Transverse colon (tissue), 4 donors: Measurements from ENCODE around the gene C14orf180. TPM values are rescaled to one million over a fixed set of nuclear protein-coding genes. Genes with fewer than 3 reads are reported as not detected.
"Not testable (repeated sequence)": the region's sequence is repeated elsewhere in the genome, so short reads cannot be mapped to it uniquely, and the experiment has no call there.

Experiments used
- DNase-seq: peaks from one replicate; pipeline ENCODE4 v3.0.0-alpha.2; 2019
- H3K27ac ChIP-seq, 4 donors: fragments of 200-600 bp; sonication (generic); 2 replicates each; pipeline ENCODE4 v1.5.1; 2016 to 2018; ENCODE audit warnings: inconsistent platforms in 4 of 4
- H3K27me3 ChIP-seq: fragments of 200-600 bp; sonication (generic); 2 replicates; pipeline ENCODE4 v1.5.1; 2017; ENCODE audit warnings: inconsistent platforms
- H3K36me3 ChIP-seq, 4 donors: fragments of 200-600 bp; sonication (generic); 2 replicates each; pipeline ENCODE4 v1.5.1; 2017 to 2019; ENCODE audit warnings: inconsistent platforms in 4 of 4
- H3K4me1 ChIP-seq, 4 donors: fragments of 200-600 bp; sonication (generic); 2 replicates each; pipeline ENCODE4 v1.5.1; 2017 to 2020; ENCODE audit warnings: inconsistent platforms in 4 of 4
- H3K4me3 ChIP-seq, 4 donors: fragments of 200-600 bp; sonication (generic); 1 replicate in 1 of 4; 2 replicates in 3 of 4; pipeline versions ENCODE4 v1.5.1 to v1.6.1; 2017 to 2019; ENCODE audit warnings: inconsistent platforms in 4 of 4
- H3K9me3 ChIP-seq, 2 donors: fragments of 200-600 bp; sonication (generic); 2 replicates each; pipeline ENCODE4 v1.5.1; 2017 to 2019; ENCODE audit warnings: inconsistent platforms in 2 of 2
- EP300 ChIP-seq: sonication (generic); formaldehyde crosslinking; IDR thresholded peaks from one replicate; pipeline ENCODE4 v1.6.1; 2017; ENCODE audit warnings: antibody characterized with exemption, low read depth
- POLR2A ChIP-seq: fragments of 450-650 bp; IDR thresholded peaks from one replicate; pipeline ENCODE4 v1.6.1; 2016; ENCODE audit warnings: antibody characterized with exemption, mild to moderate bottlenecking, moderate library complexity
- POLR2AphosphoS5 ChIP-seq, 3 donors: sonication (generic); formaldehyde crosslinking; IDR thresholded peaks; one replicate each; pipeline ENCODE4 v1.6.1; 2016; ENCODE audit warnings: antibody characterized with exemption in 3 of 3
- WGBS, 2 donors: methylation state at CpG; one replicate each; pipeline ENCODE4 v1.1.5; 2018; ENCODE audit warnings: low coverage in 1 of 2; 5-methylcytosine and 5-hydroxymethylcytosine counted together
- in situ Hi-C, 4 donors: fragments of 200-750 bp; cut with MboI; loops; one replicate each; pipeline versions ENCODE4 v1.15.0 to v1.15.1; 2017; ENCODE audit warnings: low sequenced_read_pairs in 3 of 4, low pct_ligation_motif_present in 1 of 4, low pct_unique_long_range_greater_than_20kb in 1 of 4
- intact Hi-C: fragments of 100-400 bp; cut with DNase I; formaldehyde crosslinking; loops from one replicate; pipeline ENCODE4 v1.15.1; 2023; ENCODE audit warnings: low total_unique reads
- total RNA-seq, 4 donors: library from RNA; depleted of rRNA; stranded (reverse); fragments of >200 nt; gene quantifications; one replicate each; pipeline ENCODE4 v1.1.0, GENCODE V29; 2016
- TF ChIP-seq, protein P1 (sequence below), 5 experiments: fragments of 200-600 bp in 3 of 5; fragments of 450-650 bp in 2 of 5; sonication (generic) in 3 of 5; IDR thresholded peaks; 1 replicate in 2 of 5; 2 replicates in 3 of 5; pipeline ENCODE4 v1.5.1; 2016 to 2017; ENCODE audit warnings: antibody characterized with exemption in 5 of 5, inconsistent platforms in 3 of 5, mild to moderate bottlenecking in 2 of 5, moderate library complexity in 1 of 5

Gene C14orf180
- total RNA-seq, 4 donors from 2014 or later: 0.32 to 2.3 (median 1.1) TPM; not detected in 1

DNA sequence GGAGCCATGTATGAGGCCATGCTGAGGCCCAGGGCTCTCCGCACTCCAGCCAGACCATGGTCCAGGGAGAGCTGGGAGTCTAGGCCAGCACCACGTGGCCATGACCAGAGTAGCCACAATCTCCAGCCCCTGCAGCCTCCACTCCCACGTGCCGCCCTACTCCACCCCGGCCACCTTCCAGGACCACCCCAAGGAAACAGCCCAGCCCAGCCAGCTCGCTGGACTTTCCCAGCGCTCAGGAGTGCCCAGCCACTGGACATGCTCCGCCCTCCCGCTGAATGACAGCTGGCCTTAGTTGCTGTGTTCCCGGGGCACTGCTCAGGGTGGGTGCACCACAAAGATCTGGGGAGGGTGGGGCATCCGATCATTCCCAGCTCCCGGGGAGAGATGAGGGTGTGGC lies 2.1 kb upstream of the C14orf180 start:
- Histone ChIP-seq H3K4me1 (peaks cover 0 to 52% (median 33%) of the 10 kb centered on the region in 4 donors), H3K27ac (peak overlapping the region; percentile 52 to 74 (median 72)), H3K27me3 (peaks cover 2% of the 10 kb centered on the region)

DNA sequence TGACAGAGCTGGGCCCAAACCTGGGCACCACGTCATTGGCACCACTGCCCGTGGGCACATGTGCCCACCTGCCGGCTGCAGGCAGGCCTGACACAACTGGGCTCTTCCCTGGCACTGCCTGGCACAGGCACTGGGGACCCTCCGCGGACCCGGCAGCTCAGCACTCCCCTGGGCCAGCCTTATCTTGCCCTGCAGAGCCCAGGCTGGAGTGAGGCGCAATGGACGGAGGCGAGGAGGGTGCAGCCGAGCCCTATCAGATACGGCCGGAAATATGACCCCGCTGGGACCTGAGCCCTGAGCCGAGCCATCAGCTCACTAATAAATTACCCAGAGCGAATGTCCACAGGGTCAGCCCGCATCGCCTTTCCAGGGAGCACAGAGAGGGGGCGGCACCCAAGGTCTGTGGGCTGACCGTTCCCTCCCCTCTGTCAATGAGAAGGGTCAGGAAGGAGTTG lies 1.7 kb upstream of the C14orf180 start:
- DNase-seq: no peak
- Histone ChIP-seq H3K27me3 (peaks cover 2% of the 10 kb centered on the region), H3K27ac (no peak overlapping the region), H3K9me3 (no peaks in the 10 kb centered on the region), H3K4me1 (peaks cover 0 to 52% (median 33%) of the 10 kb centered on the region in 4 donors), H3K36me3 (no peaks in the 10 kb centered on the region), H3K4me3 (no peak overlapping the region)
- TF ChIP-seq POLR2AphosphoS5 (IDR thresholded peaks at IDR 0.05) (no peak), EP300 (no peak), POLR2A (no peak)
- TF ChIP-seq, protein P1, sequence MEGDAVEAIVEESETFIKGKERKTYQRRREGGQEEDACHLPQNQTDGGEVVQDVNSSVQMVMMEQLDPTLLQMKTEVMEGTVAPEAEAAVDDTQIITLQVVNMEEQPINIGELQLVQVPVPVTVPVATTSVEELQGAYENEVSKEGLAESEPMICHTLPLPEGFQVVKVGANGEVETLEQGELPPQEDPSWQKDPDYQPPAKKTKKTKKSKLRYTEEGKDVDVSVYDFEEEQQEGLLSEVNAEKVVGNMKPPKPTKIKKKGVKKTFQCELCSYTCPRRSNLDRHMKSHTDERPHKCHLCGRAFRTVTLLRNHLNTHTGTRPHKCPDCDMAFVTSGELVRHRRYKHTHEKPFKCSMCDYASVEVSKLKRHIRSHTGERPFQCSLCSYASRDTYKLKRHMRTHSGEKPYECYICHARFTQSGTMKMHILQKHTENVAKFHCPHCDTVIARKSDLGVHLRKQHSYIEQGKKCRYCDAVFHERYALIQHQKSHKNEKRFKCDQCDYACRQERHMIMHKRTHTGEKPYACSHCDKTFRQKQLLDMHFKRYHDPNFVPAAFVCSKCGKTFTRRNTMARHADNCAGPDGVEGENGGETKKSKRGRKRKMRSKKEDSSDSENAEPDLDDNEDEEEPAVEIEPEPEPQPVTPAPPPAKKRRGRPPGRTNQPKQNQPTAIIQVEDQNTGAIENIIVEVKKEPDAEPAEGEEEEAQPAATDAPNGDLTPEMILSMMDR (IDR thresholded peaks at IDR 0.05): no peak
- intact Hi-C loops (no loop called here), in situ Hi-C loops (no loop called here)
- WGBS, 2 donors: 57% methylated on average over 19 of the region's 19 CpGs; no CpG with 5 or more reads in 1 of the 2 donors

More for the DNA sequence above, 2.1 kb upstream of the C14orf180 start:
- TF ChIP-seq POLR2A: no peak
- TF ChIP-seq, protein P1 (IDR thresholded peaks at IDR 0.05): no peak
- no peak for TF ChIP-seq EP300
- TF ChIP-seq POLR2AphosphoS5 (IDR thresholded peaks at IDR 0.05): no peak
- no peaks in the 10 kb centered on the region for H3K36me3 ChIP-seq
- 20 to 59% methylated on average over 1 to 10 of the region's 12 CpGs for WGBS, 2 donors
- no peaks in the 10 kb centered on the region for H3K9me3 ChIP-seq
- H3K4me3 ChIP-seq: no peak overlapping the region
- in situ Hi-C loops: no loop called here
- intact Hi-C loops: no loop called here
- peak; percentile 65 for DNase-seq

DNA sequence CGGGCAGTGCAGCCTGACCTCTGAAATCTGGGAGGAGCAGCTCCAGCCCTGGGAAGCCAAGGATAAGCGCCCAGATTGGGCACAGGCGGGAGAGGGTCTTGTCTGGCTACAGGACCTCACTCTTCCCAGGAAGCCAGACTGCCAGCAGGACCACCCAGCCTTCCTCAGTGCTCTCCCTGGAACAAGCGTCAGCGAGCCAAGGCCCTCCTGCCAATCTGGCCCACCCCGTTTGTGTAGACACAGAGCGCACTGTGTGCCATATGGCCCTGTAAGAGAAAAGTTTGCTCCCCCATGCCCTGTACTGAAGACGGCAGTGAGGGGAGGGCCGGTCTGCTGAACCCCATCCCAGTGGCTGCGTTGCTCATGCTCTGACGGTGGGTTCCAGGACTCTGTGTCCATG lies 1.2 kb upstream of the C14orf180 start:
- Histone ChIP-seq H3K27me3 (peaks cover 2% of the 10 kb centered on the region), H3K4me1 (peaks cover 0 to 52% (median 33%) of the 10 kb centered on the region in 4 donors), H3K4me3 (no peak overlapping the region), H3K36me3 (no peaks in the 10 kb centered on the region), H3K9me3 (no peaks in the 10 kb centered on the region), H3K27ac (no peak overlapping the region)
- intact Hi-C loops: no loop called here
- in situ Hi-C loops: no loop called here
- TF ChIP-seq EP300 (no peak), POLR2A (no peak), POLR2AphosphoS5 (IDR thresholded peaks at IDR 0.05) (no peak)
- 79% methylated on average over 11 of the region's 11 CpGs; no CpG with 5 or more reads in 1 of the 2 donors for whole genome bisulfite sequencing, 2 donors
- no peak for DNase-seq

DNA sequence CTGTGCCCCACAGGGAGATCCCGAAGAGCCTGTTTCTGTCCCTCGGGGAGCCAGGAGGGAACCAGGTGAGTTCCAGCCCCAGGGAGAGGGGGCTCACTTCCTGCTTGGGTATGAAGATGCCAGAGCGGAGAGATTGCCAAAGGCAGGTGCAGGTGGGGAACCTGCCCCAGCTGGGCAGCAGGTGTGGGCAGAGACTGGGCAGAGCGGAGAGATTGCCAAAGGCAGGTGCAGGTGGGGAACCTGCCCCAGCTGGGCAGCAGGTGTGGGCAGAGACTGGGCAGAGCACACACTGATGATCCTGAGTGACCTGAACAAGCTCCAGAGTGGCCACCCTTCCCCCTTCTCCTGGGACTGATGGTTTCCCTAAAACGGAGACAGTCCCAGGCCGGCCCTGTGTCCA lies 375 bp downstream of the C14orf180 start:
- H3K4me3 ChIP-seq, DNase-seq, intact Hi-C loops, H3K36me3 ChIP-seq, in situ Hi-C loops, H3K9me3 ChIP-seq, H3K27me3 ChIP-seq: not testable (repeated sequence)
- peak overlapping the region in 2 of 4 donors; percentile 2 to 34 for H3K27ac ChIP-seq
- peaks cover 0 to 52% (median 33%) of the 10 kb centered on the region in 4 donors for H3K4me1 ChIP-seq
- 53 to 80% methylated on average over 1 to 6 of the region's 6 CpGs for WGBS, 2 donors

DNA sequence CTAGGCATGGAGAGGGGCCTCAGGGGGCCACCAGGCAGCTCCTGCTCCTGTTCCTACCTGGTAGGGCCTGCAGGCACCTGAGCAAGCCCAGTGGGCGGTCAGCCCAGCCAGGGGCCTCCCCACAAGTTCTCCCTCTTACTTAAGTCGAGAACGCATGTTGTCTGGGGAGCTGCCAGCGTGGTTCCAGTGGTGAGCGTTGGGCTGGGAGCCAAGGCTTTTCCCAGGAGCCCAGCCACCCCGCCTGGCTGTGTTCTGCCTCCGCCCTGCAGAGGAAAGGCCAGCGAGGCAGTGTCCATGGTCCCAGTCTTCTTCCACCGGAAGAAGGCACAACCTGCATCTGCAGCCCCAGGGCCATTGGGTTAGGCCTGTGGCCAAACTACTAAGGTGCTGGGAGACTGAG lies 1.4 kb downstream of the C14orf180 start:
- TF ChIP-seq EP300 (no peak), POLR2A (no peak), POLR2AphosphoS5 (IDR thresholded peaks at IDR 0.05) (no peak)
- TF ChIP-seq, protein P1 (IDR thresholded peaks at IDR 0.05): no peak
- intact Hi-C loops (no loop called here), in situ Hi-C loops (no loop called here)
- H3K27me3 ChIP-seq: peaks cover 2% of the 10 kb centered on the region
- WGBS, 2 donors: 37% methylated on average over 7 of the region's 9 CpGs; no CpG with 5 or more reads in 1 of the 2 donors
- DNase-seq: peak; percentile 56
- no peak overlapping the region for H3K27ac ChIP-seq
- H3K4me1 ChIP-seq: peaks cover 0 to 51% (median 31%) of the 10 kb centered on the region in 4 donors
- H3K9me3 ChIP-seq: no peaks in the 10 kb centered on the region
- H3K36me3 ChIP-seq: no peaks in the 10 kb centered on the region
- no peak overlapping the region for H3K4me3 ChIP-seq
